LoVo (cell line): ENCODE measurements around the gene AASS.

Experiments
- DNase-seq: peaks from one replicate; pipeline ENCODE4 v3.0.0-alpha.2; 2016; ENCODE audit warnings: low spot score

Gene AASS

DNA sequence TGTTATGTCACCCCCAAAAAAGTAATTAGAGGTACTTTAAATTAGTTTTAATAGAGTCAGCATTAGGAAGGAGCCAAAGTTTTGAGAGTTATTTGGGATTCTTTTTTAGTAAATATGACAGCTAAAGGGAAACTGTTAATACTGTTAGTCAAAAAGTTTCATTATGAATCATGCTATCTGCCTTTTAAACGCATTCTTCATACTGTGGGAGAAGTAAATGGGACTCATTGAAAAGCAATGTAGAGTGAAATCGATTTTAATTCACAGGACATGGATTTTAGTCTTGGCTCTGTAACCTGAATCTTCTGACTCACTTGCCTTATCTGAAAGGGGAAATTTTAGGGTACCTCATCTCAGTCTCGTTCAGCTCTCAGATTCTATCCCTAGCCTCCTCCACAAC lies 105.1 kb downstream of the AASS start:
- DNase-seq, result no peak

GRCh38 chr7:122038134-122038533 lies 105.9 kb downstream of the AASS start:
- DNase-seq, result no peak

DNA sequence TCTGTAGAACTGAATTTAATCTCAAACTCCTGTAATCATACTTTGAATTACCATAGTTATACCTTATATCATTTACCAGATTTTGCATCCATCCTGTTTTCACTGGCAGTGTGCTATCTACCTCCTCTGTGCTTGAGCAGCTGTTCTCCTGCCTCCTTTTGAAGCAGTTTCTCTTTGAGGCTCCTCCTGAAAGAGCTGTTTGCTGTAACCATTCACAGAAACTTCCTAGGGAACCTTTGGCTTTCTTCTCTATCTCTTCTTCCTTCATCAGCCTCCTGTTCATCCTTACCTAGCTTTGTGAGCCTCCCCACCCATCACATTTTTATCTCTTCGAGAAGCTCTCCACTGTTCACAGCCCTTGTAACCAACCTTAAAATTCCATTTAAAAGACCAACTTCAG lies 108.2 kb downstream of the AASS start:
- DNase-seq, result no peak

DNA sequence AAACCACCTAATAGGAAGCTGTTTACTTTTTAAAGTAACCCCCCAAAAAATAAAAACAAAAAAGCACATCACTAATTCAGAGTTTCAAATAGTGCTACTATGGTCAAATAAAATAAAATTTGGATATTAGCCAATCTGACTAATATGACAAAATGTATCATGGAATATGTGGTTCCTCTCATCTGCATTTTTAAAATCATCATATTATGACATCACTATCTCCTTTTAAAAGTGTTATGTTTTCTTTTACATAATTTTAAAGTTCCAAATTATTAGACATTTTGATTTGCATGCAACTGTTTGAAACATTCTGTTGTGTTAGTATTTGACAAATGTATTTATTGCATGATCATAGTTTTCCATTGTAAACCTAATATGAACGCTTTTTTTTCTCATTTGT lies 110.4 kb downstream of the AASS start:
- DNase-seq, result no peak

DNA sequence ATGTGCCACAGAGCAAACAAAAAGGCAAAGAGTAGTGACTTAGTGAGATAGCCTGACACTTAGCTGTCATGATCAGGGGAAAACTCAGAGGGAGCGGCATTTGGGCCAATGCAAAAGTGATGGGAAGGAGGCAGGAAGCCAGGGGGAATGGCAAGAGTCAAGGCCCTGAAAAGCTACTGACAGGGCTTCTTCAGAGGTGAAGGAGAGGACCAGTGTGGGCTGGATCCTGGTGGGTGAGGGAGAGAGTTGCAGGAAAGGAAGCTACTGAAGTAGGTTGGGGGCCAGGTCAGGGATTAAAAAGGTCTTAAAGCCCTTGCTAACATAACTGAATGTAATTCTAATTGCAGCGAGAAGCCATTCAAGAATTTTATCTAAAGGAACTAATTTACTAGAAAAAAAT lies 117.0 kb downstream of the AASS start:
- no peak for DNase-seq
